Stomach (tissue), 9 donors: ENCODE data around the gene RGS19. TPM values are rescaled to one million over a fixed set of nuclear protein-coding genes. Genes with fewer than 3 reads are reported as not detected.

Source experiments
- DNase-seq, 2 donors: peaks; one replicate each; pipeline versions ENCODE4 v3.0.0 to v3.0.0-alpha.2; 2013 to 2019
- H3K27ac ChIP-seq, 5 donors: fragments of 200-600 bp in 4 of 5; sonication (generic) in 4 of 5; one replicate each; pipeline ENCODE4 v1.5.1; 2013 to 2019; ENCODE audit warnings: mild to moderate bottlenecking in 1 of 5, moderate library complexity in 1 of 5
- H3K27me3 ChIP-seq, 3 donors: fragments of 200-600 bp; sonication (generic); one replicate each; pipeline ENCODE4 v1.5.1; 2017 to 2019; ENCODE audit warnings: mixed run types in 1 of 3
- H3K36me3 ChIP-seq, 4 donors: fragments of 200-600 bp; sonication (generic); 1 replicate in 3 of 4; 2 replicates in 1 of 4; pipeline ENCODE4 v1.5.1; 2016 to 2019
- H3K4me1 ChIP-seq, 4 donors: fragments of 200-600 bp; sonication (generic); one replicate each; pipeline ENCODE4 v1.5.1; 2016 to 2019
- H3K4me3 ChIP-seq, 4 donors: fragments of 200-600 bp; sonication (generic) in 3 of 4; one replicate each; pipeline ENCODE4 v1.5.1; 2016 to 2019; ENCODE audit warnings: mild to moderate bottlenecking in 1 of 4
- H3K9me3 ChIP-seq, 4 donors: fragments of 200-600 bp; sonication (generic); one replicate each; pipeline ENCODE4 v1.5.1; 2016 to 2019
- EP300 ChIP-seq: sonication (generic); formaldehyde crosslinking; IDR thresholded peaks from one replicate; pipeline ENCODE4 v1.6.1; 2017; ENCODE audit warnings: antibody characterized with exemption
- POLR2A ChIP-seq, 4 donors: fragments of 450-650 bp; IDR thresholded peaks; one replicate each; pipeline ENCODE4 v1.6.1; 2016; ENCODE audit warnings: antibody characterized with exemption in 4 of 4, control low read depth in 2 of 4, mild to moderate bottlenecking in 1 of 4, moderate library complexity in 1 of 4
- POLR2AphosphoS5 ChIP-seq, 3 donors: sonication (generic); formaldehyde crosslinking; IDR thresholded peaks; one replicate each; pipeline ENCODE4 v1.6.1; 2016; ENCODE audit warnings: antibody characterized with exemption in 3 of 3
- WGBS, 5 donors: extraction: QIAGEN DNeasy Blood & Tissue Kit in 3 of 5; methylation state at CpG; one replicate each; pipeline versions ENCODE4 v1.1.5 to v1.1.7; 2013 to 2018; 5-methylcytosine and 5-hydroxymethylcytosine counted together
- intact Hi-C: fragments of 100-400 bp; cut with DNase I; formaldehyde crosslinking; loops from one replicate; pipeline ENCODE4 v1.15.1; 2023; ENCODE audit warnings: low total_unique reads
- polyA plus RNA-seq, 3 donors: library from polyadenylated mRNA; stranded (reverse); fragments of 200-250 nt; gene quantifications; one replicate each; pipeline ENCODE4 v1.2.3, GENCODE V29; 2013
- total RNA-seq, 5 donors: library from RNA; depleted of rRNA; stranded (reverse); fragments of >200 nt; gene quantifications; one replicate each; pipeline versions ENCODE4 v1.1.0 to v1.2.3, GENCODE V29; 2014 to 2016
- TF ChIP-seq, protein P1 (sequence below), 7 experiments: fragments of 450-650 bp in 4 of 7; fragments of 200-600 bp in 3 of 7; sonication (generic) in 3 of 7; IDR thresholded peaks; one replicate each; pipeline ENCODE4 v1.5.1; 2016 to 2019; ENCODE audit warnings: antibody characterized with exemption in 7 of 7, control low read depth in 2 of 7, mild to moderate bottlenecking in 1 of 7
- donor health status: healthy with polysubstance abuse.
- donor health status: Bipolar disorder and iron deficiency.
- donor health status: healthy.

The RGS19 gene
- total and polyA plus RNA-seq, 8 donors, result 3.1 to 17.2 (median 10.1) TPM; not detected in 3

DNA sequence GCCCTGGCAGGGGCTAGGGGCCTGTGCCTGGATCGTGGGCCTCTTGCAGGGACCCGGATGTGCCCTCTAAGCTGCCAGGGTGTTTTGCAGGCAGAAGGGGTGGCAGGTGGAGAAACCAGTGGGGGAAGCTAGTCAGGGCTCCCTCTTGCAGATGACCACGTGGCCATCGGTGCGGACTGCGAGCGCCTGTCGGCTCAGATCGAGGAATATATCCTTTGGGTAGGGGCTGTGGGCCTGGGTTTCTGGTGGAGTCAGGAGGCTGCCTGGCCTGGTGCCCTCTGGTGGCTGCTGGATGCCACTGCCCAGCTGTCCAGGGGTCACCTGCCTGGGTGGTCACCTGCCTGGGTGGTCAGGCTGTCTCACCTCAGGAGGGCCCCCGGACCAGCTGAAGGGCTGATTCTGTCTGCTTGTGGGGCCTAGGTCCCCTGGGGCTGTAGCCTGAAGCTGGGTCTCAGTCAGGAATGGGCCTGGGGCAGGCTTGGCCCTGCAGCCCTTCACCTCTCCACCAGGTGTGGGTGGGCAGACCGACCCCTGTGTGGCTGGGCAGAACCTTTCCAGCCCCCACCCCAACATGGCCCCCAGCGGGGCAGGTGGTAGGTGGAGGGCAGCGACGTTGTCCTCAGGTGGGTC lies 9.6 kb downstream of the RGS19 start:
- Histone ChIP-seq H3K4me1 (peaks cover 11 to 32% (median 14%) of the 10 kb centered on the region in 4 donors), H3K9me3 (no peaks in the 10 kb centered on the region)

DNA sequence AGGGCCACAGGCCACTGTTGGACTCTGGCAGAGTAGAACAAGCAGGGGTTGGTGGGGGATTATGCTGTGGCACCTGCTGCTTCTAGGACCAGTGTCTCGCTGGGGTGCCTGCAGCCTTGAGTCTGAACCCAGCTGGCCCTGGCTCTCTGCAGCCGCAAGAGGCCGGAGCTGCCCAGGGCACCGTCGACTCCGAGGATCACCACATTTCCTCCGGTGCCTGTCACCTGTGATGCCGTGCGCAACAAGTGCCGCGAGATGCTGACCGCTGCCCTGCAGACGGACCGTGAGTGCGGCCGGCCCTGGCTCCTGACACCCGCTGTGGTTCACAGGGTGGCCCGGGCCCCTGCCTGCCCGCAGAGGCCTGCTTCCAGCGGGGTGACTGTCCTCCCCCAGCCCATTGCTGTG lies 10.1 kb downstream of the RGS19 start:
- Histone ChIP-seq H3K4me3 (no peak overlapping the region), H3K27me3 (no peaks in the 10 kb centered on the region), H3K4me1 (peaks cover 16 to 37% (median 19%) of the 10 kb centered on the region in 4 donors), H3K9me3 (no peaks in the 10 kb centered on the region), H3K36me3 (peaks cover 11 to 39% (median 35%) of the 10 kb centered on the region in 4 donors), H3K27ac (no peak overlapping the region)
- 83 to 95% (median 90%) methylated on average over 18 to 20 of the region's 20 CpGs for WGBS, 5 donors
- TF ChIP-seq EP300, result no peak
- TF ChIP-seq, protein P1, sequence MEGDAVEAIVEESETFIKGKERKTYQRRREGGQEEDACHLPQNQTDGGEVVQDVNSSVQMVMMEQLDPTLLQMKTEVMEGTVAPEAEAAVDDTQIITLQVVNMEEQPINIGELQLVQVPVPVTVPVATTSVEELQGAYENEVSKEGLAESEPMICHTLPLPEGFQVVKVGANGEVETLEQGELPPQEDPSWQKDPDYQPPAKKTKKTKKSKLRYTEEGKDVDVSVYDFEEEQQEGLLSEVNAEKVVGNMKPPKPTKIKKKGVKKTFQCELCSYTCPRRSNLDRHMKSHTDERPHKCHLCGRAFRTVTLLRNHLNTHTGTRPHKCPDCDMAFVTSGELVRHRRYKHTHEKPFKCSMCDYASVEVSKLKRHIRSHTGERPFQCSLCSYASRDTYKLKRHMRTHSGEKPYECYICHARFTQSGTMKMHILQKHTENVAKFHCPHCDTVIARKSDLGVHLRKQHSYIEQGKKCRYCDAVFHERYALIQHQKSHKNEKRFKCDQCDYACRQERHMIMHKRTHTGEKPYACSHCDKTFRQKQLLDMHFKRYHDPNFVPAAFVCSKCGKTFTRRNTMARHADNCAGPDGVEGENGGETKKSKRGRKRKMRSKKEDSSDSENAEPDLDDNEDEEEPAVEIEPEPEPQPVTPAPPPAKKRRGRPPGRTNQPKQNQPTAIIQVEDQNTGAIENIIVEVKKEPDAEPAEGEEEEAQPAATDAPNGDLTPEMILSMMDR (IDR thresholded peaks at IDR 0.05), result no peak
- no peak for TF ChIP-seq POLR2AphosphoS5 (IDR thresholded peaks at IDR 0.05)
- no peak for TF ChIP-seq POLR2A (IDR thresholded peaks at IDR 0.05)
- intact Hi-C loops, result no loop called here
- DNase-seq, result no peak

More for the DNA sequence above, 9.6 kb downstream of the RGS19 start:
- DNase-seq, result peak; percentile 48 to 61
- intact Hi-C loops, result no loop called here
- 48 to 66% (median 64%) methylated on average over 8 to 14 of the region's 14 CpGs for whole genome bisulfite sequencing, 5 donors
- TF ChIP-seq, protein P1 (IDR thresholded peaks at IDR 0.05), result peak in 5 of 7 experiments; percentile 40 to 71 (median 66)
- no peak for TF ChIP-seq POLR2AphosphoS5 (IDR thresholded peaks at IDR 0.05)
- Histone ChIP-seq H3K27me3 (no peaks in the 10 kb centered on the region), H3K36me3 (peaks cover 16 to 44% (median 40%) of the 10 kb centered on the region in 4 donors), H3K4me3 (no peak overlapping the region), H3K27ac (no peak overlapping the region)

DNA sequence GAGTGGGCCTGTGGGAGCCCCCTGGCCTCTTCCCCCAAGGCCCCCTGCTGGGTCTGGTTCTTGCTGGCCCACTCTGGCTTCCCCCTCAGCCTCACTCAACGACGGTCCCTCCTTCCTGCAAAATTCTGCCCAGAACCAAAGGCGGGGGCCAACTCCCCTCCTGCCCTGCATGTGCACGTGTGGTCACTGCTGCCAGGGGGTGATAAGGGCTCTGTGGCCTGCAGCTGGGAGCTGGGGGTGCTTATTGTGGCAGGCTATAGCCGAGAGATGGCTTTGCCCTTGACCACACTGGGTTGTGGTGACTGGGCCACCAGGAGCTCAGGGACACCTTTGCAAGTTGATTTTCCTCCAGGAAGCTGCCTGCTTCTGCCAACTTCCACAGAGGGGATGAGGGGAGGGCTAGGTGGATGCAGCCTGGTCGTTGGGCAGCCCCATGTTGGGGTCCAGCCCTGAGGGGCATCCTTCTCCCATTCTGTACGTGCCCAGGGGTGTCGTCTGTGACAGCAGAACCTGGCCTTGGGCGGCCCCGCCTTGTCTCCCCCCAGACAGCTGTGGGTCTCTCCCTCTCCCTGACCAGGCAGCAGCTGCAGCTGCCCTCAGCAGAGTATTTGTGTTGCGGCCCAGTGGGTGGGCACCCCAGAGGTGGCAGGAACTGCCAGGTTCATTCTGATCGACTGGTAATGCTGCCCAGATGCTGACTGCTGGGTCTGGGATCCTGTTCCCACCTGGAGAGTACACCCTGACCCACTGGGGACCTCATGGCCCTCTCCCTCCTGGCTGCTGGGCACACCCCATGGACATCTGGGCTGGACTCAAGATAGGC lies 10.7 kb downstream of the RGS19 start:
- 74 to 80% (median 76%) methylated on average over 9 to 12 of the region's 12 CpGs for WGBS, 5 donors
- no peak for TF ChIP-seq POLR2A (IDR thresholded peaks at IDR 0.05)
- TF ChIP-seq EP300, result no peak
- no peak for TF ChIP-seq POLR2AphosphoS5 (IDR thresholded peaks at IDR 0.05)
- TF ChIP-seq, protein P1 (IDR thresholded peaks at IDR 0.05), result no peak
- Histone ChIP-seq H3K4me3 (no peak overlapping the region), H3K27ac (no peak overlapping the region), H3K36me3 (peaks cover 4 to 33% (median 29%) of the 10 kb centered on the region in 4 donors), H3K9me3 (no peaks in the 10 kb centered on the region), H3K27me3 (no peaks in the 10 kb centered on the region), H3K4me1 (peaks cover 22 to 43% (median 25%) of the 10 kb centered on the region in 4 donors)
- intact Hi-C loops, result no loop called here
- DNase-seq, result no peak

DNA sequence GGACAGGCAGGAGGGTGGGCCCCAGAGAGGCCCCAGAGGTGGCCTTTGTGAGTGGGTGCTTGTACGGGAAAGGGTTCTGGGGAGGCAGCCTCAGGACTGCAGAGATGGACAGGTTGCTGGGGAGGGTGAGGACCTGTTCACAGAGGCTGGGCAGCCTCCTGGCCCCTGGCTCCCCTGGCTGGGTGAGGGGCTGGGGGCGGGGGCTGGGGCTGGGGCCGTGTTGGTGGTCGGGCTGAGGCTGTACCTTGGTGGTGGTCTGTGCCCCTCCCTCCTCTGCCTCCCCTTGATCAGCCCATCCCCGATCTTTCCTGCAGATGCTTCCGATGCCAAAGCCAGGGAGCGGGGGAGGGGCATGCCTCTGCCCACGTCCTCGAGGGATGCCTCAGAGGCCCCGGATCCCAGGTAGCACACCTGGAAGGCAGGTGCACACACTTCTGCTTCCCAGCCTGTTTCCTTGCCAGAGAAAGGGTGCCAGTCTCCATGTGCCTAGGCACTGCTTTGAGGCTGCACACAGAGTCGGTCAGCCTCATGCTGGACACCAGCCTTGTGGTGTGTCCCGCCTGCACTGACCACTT lies 11.5 kb downstream of the RGS19 start:
- intact Hi-C loops, result no loop called here
- TF ChIP-seq, protein P1 (IDR thresholded peaks at IDR 0.05), result no peak
- no peak for TF ChIP-seq POLR2AphosphoS5 (IDR thresholded peaks at IDR 0.05)
- no peak for TF ChIP-seq POLR2A (IDR thresholded peaks at IDR 0.05)
- TF ChIP-seq EP300, result no peak
- H3K9me3 ChIP-seq, result no peaks in the 10 kb centered on the region
- peaks cover 25 to 46% (median 29%) of the 10 kb centered on the region in 4 donors for H3K4me1 ChIP-seq
- H3K4me3 ChIP-seq, result no peak overlapping the region
- H3K27ac ChIP-seq, result no peak overlapping the region
- H3K36me3 ChIP-seq, result peaks cover 0 to 25% (median 21%) of the 10 kb centered on the region in 4 donors
- WGBS, 5 donors, result 58 to 81% (median 76%) methylated on average over 9 to 12 of the region's 12 CpGs
- DNase-seq, result no peak
- H3K27me3 ChIP-seq, result no peaks in the 10 kb centered on the region
